ENCODE data around the gene APOL2. TPM values are rescaled to one million over a fixed set of nuclear protein-coding genes. Genes with fewer than 3 reads are reported as not detected.

Gene APOL2
- total and polyA plus RNA-seq, 10 of the 15 experiments (the other 5 are each of a cell fraction or from before 2014, with no cell fraction given): 4.4 to 39.9 (median 25.0) TPM

DNA sequence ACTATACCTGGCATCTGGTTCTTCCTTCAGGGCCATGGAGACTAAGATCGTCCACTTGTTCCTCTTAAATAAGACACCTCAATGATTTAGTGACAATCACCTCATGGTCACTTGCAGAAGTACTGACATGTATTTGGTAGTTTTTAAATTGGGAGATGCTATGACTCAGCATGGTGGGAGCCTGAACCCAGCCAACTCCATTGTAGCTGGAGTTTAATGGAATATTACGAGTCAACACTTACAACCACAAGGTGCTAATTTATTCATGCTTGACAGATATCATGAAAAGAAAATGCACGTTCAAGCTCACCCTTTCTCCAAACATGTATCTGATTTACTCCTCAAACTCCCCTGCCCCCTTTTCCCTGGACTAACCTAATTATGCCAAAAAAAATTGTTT, 62.2 kb downstream of the APOL2 start:
- H3K4me1 ChIP-seq (ENCODE audit: control insufficient read depth, insufficient read depth, low read length): no peaks in the 10 kb centered on the region
- in situ Hi-C loops (cut with MboI): no loop called here
- ATAC-seq: no peak
- H3K4me3 ChIP-seq: no peak overlapping the region
- no peaks in the 10 kb centered on the region for H3K27me3 ChIP-seq (replicated peaks in 1 of 2; ENCODE audit: control insufficient read depth in 2 of 2, insufficient read depth in 2 of 2, low read length in 1 of 2)
- peak; percentile 57 for FAIRE-seq
- WGBS (ENCODE audit: insufficient coverage, insufficient replicate concordance, low lambda C conversion rate, missing lambda C conversion rate): 87% methylated on average over 3 of the region's 3 CpGs
- ChIA-PET CTCF (interaction anchor here (0.6 to 7.4 kb wide), 12 partner anchors 16 to 548 kb away, joined by 3 to 150 read pairs (median 11); partner anchors contain the start of gene APOL3), RAD21 (ENCODE audit: unreplicated experiment) (interaction anchor here (1.7 to 5.0 kb wide), 2 partner anchors 15 to 111 kb away, joined by 4 to 71 read pairs; partner anchors contain the start of gene APOL3), SMC1A (ENCODE audit: uncharacterized antibody, unreplicated experiment) (interaction anchor here (0.6 to 11.2 kb wide), 9 partner anchors 16 to 246 kb away, joined by 3 to 154 read pairs (median 4); partner anchors contain the start of gene APOL3), POLR2A (interaction anchor here (1.3 to 1.6 kb wide), 2 partner anchors 14 to 16 kb away, joined by 4 to 5 read pairs; partner anchors contain the start of gene APOL3)
- BruUV-seq (replicated peaks): no TSS peak
- intact Hi-C loops (cut with micrococcal nuclease; ENCODE audit: unreplicated experiment): no loop called here
- no peak overlapping the region for H3K27ac ChIP-seq (ENCODE audit: control insufficient read depth, insufficient read depth)
- no peak overlapping the region for H3K4me2 ChIP-seq (ENCODE audit: control insufficient read depth, insufficient read depth)
- no peak for DNase-seq (ENCODE audit: low read depth, low spot score)
- no peaks in the 10 kb centered on the region for H3K79me2 ChIP-seq (ENCODE audit: control insufficient read depth, insufficient read depth, low read length)
- no peak overlapping the region for H2AFZ ChIP-seq (ENCODE audit: control insufficient read depth, low read depth, low read length)
- TF ChIP-seq CHD4 (IDR thresholded peaks at IDR 0.05) (no peak), POLR2AphosphoS5 (IDR thresholded peaks at IDR 0.05; ENCODE audit: low read length) (no peak), PAX5 (IDR thresholded peaks at IDR 0.05; ENCODE audit: borderline replicate concordance, low read depth, low read length) (no peak), MEF2A (IDR thresholded peaks at IDR 0.05; ENCODE audit: insufficient read depth, low read depth, low read length) (no peak), NFYB (IDR thresholded peaks at IDR 0.05; ENCODE audit: insufficient read depth, low read depth, low read length) (no peak), SMC3 (IDR thresholded peaks at IDR 0.05; ENCODE audit: borderline replicate concordance, low read length) (no peak), CEBPB (IDR thresholded peaks at IDR 0.05; ENCODE audit: borderline replicate concordance in 1 of 2, low read depth in 2 of 2, low read length in 2 of 2) (no peak), NR2F1 (conservative IDR thresholded peaks at IDR 0.05) (no peak), FOS (IDR thresholded peaks at IDR 0.05; ENCODE audit: borderline replicate concordance, extremely low read depth, insufficient read length) (no peak), E2F4 (IDR thresholded peaks at IDR 0.05; ENCODE audit: low read depth, low read length) (no peak), SUPT20H (IDR thresholded peaks at IDR 0.05; ENCODE audit: borderline replicate concordance, control insufficient read depth, low read depth, low read length) (no peak), BHLHE40 (IDR thresholded peaks at IDR 0.05; ENCODE audit: borderline replicate concordance in 1 of 2, low read depth in 2 of 2, low read length in 1 of 2) (no peak), CREB1 (IDR thresholded peaks at IDR 0.05; ENCODE audit: low read depth) (no peak)
- TF ChIP-seq, protein P1, sequence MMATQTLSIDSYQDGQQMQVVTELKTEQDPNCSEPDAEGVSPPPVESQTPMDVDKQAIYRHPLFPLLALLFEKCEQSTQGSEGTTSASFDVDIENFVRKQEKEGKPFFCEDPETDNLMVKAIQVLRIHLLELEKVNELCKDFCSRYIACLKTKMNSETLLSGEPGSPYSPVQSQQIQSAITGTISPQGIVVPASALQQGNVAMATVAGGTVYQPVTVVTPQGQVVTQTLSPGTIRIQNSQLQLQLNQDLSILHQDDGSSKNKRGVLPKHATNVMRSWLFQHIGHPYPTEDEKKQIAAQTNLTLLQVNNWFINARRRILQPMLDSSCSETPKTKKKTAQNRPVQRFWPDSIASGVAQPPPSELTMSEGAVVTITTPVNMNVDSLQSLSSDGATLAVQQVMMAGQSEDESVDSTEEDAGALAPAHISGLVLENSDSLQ (IDR thresholded peaks at IDR 0.05): no peak
- TF ChIP-seq, protein P2, sequence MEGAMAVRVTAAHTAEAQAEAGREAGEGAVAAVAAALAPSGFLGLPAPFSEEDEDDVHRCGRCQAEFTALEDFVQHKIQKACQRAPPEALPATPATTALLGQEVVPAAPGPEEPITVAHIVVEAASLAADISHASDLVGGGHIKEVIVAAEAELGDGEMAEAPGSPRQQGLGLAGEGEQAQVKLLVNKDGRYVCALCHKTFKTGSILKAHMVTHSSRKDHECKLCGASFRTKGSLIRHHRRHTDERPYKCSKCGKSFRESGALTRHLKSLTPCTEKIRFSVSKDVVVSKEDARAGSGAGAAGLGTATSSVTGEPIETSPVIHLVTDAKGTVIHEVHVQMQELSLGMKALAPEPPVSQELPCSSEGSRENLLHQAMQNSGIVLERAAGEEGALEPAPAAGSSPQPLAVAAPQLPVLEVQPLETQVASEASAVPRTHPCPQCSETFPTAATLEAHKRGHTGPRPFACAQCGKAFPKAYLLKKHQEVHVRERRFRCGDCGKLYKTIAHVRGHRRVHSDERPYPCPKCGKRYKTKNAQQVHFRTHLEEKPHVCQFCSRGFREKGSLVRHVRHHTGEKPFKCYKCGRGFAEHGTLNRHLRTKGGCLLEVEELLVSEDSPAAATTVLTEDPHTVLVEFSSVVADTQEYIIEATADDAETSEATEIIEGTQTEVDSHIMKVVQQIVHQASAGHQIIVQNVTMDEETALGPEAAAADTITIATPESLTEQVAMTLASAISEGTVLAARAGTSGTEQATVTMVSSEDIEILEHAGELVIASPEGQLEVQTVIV (IDR thresholded peaks at IDR 0.05; ENCODE audit: borderline replicate concordance, partially characterized antibody): no peak
- H3K9me3 ChIP-seq (replicated peaks; ENCODE audit: control insufficient read depth, insufficient read depth, low read length): no peaks in the 10 kb centered on the region
- H4K20me1 ChIP-seq (ENCODE audit: control insufficient read depth, insufficient read depth): no peaks in the 10 kb centered on the region
- no peaks in the 10 kb centered on the region for H3K36me3 ChIP-seq (ENCODE audit: control insufficient read depth in 2 of 2, insufficient read depth in 2 of 2, low read length in 1 of 2)
- no peak overlapping the region for H3K9ac ChIP-seq (ENCODE audit: control insufficient read depth, insufficient read depth, low read length)
